ENCODE results near the gene NPEPL1.

The NPEPL1 gene

DNA sequence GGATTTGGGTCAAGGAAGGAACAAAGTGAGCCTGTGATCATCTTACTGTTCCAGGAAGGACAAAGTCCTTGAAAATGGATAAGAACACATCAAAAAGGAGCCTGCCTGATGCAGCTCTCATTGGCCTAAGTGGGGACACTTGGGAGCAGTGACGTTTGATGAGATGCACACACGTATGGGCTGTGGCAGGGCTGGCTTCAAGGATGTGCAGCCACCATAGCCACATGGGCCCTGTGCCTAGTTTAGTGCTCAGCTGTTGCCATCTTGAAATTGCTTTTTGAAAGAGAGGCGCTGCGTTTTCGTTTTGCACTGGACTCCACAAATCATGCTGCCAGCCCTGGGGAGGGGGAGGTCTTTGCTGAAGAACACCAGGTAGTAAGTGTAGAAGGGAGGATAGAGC is 6.6 kb upstream of the NPEPL1 start:
- DNase-seq, result no peak

DNA sequence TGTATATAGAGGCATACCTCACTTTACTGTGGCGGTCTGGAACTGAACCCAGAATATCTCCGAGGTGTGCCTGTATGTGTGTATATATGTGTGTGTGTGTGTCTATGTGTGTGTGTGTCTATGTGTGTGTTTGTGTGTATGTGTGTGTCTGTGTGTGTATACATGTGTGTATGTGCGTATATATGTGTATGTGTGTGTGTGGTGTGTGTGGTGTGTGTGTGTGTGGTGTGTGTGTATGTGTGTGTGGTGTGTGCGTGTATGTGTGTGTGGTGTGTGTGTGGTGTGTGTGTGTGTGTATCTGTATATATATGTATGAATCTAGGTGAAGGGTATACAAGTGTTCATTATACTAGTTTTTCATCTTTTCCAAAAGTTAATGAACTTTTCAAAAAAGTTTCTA is 4.2 kb upstream of the NPEPL1 start:
- no peak for DNase-seq

DNA sequence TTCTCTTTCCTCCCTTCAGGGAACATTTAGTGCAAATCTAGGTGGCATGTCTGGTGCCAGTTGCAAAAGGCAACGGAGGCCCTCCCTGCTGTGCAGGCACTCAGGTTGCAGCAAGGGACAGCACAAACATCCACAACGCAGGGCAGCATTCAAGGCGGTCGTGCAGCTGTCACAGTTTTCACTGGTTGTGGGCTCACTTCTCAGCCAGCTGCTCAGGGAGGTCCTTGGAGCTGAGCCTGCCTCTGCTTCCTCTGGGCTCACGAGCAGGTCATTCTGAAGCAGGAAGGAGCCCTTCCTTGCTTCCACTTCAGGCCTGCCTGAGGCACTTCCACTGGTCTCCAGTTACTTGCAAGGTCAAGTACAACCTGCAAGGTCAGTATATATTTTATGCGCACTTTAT is 3.8 kb upstream of the NPEPL1 start:
- no peak for DNase-seq

DNA sequence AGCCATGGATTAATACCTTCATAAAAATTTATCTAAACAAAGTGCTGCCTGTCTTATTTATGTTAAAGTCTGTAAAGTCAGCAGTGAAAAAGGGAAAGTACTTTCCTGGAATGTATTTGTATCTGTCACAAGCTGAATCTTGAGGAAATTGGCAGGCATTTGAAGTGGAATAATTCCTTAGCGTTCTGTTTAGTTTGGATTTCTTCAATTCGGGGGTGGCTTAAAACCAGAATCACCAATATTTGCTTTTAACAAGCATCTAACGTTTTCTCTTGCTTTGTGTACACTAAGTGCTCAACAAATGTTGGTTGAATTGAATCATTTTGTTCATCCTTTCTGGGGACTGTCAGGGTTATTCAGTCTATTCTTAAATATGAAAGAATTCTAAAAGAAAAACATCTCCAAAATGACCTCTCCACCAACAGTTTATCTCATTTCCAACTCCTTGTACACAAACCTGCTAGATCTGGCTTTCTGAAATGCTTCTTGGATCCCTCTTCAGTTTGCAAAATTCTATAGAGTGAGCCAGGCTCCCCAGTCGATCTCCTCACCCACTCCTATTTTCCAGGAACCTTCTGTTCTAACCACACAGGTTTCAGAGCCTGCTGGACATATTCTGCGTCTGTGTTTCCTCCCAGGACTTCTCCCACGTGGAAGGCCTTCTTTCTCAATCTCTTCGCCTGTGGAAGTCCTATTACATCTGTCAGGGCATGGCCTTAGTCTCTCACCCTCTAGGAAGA is 2.0 kb upstream of the NPEPL1 start:
- DNase-seq, result no peak

DNA sequence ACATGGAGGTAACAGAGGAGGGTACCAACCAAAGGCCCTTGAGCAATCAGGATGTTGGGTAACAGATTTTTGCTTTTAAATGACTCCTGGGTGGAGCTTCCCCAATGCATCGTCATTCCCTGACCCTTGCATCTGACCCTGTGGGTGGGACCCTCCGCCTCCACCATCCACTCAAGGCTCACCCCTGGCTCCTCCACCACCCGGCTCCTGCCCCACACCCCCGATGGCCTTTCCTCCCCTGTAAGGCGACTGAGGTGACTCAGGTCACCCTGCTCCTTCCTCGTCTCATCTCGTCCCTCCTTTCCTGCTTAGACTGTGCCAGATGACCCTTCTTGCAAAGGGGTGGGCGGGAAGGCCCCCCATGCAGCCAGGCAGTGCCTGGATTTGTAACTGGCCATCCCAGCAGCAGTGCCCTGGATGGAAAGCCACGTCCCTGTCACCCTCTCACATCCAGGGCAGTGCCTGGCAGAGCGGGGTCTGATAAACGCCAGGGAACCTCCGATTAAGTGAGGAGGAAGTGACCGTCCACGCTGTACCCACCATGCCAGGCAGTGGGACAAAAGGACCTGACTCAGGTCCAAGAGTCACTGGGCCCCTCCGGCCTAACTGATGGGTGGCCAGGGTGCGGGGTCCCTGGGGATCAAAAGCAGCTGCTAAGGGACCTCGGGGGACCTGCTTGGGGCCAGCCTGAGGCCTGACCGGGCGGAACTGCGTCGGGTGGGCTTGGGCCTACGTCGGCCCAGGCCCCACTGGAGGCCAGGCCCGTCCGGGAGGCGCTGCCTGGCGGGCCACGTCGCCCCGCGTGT is 624 bp upstream of the NPEPL1 start:
- no peak for DNase-seq

DNA sequence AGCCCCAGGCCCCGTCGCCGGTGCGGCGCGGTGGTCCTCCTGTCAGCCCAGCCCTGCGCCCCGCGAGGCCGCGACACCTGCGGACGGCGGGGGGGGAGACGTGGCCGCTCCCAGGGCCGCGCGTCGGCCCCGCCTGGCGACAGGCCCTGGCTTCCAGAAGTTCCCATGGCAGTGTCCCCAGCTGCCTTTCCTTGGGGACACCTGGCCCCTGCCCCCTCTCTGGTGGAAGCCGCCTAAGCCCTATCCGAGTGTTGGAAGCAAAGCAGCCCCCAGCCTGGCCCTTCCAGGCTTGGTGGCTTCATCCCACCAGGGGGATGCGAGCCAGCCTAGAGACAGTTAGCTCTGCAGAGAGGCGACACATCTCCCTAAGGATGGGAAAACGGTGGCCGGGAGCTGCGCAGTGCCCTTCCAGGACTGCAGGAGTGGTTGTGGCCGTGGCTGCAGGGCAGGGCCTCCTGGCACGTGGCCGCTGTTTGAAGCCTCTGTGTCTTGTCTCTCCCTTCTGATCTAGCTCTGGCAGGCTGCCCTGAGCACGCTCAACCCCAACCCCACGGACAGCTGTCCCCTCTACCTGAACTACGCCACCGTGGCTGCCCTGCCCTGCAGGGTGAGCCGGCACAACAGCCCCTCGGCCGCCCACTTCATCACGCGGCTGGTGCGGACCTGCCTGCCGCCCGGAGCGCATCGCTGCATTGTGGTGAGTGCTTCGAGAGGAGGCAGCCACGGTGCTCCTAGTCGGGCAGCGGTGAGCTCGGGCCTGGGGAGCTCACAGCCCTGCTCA is 816 bp downstream of the NPEPL1 start:
- peak; percentile 6 for DNase-seq

DNA sequence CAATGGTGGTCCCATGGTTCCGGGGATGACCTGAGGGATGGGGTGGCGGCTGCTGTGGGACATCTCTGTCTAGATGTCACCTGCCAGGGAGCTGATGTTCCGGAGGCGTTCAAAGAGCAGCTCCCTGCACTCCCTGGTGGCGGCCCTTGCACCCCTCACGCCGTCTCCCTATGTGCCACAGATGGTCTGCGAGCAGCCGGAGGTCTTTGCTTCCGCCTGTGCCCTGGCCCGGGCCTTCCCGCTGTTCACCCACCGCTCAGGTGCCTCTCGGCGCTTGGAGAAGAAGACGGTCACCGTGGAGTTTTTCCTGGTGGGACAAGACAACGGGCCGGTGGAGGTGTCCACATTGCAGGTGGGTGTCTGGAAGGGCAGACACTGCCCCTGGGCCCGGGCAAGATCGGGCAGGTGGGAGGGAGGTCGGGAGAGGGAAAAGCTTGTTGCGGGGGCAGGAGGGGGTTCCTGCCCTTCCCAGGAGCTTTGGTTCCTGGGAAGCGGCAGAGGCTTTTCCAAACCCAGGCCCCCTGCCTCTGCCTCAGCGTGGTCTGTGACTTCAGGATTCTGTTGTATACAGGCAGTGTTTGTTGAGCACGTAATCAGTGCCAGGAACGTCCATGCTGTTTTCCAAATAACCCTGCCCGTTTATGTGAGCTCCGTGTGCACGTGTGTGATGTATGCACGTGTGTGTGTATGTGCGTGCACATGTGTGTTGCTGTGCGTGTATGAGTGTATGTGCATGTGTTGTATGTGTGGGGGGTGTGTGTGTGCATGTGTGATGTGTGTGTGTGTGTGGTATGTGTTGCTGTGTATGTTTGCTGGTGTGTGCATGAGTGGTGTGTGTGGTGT is 1.9 kb downstream of the NPEPL1 start:
- no peak for DNase-seq

DNA sequence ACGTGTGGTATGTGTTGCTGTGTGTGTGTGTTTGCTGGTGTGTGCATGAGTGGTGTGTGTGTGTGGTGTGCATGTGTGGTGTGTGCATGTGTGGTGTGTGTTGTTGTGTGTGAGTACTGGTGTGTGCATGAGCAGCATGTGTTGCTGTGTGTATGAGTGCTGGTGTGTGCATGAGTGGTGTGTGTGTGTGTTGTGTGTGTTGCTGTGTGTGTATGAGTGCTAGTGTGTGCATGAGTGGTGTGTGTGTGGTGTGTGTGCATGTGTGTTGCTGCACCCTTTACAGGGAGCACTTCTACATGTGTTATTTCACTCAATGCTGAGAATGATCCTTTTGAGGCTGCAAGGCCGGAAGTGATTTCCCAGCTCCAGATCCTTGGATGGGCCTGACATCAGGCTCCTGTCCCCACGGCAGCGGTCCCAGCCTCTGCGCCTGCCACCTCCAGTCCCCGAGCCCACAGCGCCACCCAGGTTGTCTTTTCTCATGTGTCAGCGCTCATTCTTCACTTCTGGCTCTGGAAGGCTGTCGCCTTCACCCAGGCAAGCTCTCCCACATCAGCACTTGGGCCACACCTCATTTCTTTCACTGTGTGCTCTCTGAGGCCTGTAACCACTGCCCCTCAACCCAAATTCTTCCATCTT is 2.6 kb downstream of the NPEPL1 start:
- no peak for DNase-seq

DNA sequence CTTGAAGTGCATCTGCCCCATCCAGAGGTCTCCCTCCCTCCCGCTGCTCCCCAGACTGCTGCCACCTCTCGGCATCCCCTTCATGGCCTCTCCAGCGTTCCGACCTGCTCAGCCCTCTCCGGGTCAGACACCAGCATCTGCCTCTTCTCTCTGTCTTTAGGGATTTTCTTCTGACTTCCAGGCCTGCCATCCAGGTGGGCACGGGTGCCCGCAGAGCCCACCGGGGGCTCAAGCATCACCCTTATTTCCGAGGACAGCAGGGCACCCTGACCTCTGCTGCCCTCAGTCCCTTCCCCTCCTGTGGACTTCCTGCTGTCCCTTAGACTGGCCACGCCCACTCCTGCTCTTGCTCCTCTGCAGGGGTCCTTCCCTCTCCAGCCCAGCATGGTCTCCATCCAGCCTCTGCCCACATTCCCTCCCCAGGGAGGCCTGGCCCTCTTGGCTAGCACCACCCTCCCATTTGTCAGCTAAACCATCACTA is 3.3 kb downstream of the NPEPL1 start:
- no peak for DNase-seq

DNA sequence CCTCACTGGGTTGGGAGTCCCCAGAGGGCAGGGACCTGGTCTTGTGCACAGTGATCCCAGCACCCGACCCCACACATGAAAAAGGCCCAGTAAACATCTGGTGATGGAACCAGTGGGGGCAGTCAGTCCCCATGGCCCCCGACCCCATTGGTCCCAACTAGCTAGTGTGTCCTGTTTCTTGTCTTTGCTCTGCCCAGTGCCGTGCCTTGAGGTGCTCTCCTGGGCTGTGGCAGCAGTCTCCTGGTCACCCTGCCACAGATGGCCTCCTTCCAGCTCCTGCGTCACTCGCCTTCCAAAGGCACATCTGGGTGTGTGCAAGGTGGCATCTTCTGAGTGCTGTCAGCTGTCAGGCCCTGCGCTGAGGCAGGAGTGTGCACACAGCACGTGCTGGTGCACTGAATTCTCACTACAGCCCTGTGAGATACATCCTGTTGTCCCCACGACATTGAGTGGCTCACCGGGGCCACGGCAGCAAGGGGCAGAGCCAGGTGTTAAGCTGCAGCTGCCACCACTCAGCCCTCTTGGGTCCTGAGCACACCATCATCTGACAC is 3.9 kb downstream of the NPEPL1 start:
- no peak for DNase-seq

DNA sequence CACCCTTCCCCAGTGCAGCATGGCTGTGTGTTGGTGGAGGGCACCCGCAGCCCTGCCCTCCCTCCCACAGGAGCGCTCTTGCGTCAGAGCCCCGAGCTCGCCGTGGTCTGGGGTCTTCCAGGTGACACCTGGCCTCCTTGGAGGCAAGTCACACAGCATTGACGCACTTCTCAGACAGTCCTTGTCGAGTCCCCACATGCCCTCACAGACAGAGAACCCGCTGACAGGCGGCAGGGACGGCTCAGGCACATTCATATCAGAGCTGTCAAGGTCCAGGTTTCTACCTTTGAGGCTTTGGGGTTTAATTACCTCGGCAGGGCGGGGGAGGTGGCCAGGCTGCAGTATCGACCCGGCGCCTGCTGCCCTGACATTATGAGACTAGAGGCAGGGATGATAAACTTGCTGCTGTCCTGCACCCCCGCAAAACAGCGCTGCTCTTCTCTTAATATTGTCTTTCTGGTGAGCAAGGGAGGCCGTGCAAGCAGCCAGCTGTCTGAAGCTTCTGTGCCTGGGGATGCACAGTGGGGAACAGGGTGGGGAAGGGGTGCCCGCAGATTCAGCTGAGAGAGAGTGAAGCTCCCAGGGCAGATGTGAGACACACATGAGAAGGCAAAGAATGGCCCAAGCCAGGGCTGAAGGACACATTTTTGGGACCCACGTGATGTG is 4.7 kb downstream of the NPEPL1 start:
- DNase-seq, result no peak

DNA sequence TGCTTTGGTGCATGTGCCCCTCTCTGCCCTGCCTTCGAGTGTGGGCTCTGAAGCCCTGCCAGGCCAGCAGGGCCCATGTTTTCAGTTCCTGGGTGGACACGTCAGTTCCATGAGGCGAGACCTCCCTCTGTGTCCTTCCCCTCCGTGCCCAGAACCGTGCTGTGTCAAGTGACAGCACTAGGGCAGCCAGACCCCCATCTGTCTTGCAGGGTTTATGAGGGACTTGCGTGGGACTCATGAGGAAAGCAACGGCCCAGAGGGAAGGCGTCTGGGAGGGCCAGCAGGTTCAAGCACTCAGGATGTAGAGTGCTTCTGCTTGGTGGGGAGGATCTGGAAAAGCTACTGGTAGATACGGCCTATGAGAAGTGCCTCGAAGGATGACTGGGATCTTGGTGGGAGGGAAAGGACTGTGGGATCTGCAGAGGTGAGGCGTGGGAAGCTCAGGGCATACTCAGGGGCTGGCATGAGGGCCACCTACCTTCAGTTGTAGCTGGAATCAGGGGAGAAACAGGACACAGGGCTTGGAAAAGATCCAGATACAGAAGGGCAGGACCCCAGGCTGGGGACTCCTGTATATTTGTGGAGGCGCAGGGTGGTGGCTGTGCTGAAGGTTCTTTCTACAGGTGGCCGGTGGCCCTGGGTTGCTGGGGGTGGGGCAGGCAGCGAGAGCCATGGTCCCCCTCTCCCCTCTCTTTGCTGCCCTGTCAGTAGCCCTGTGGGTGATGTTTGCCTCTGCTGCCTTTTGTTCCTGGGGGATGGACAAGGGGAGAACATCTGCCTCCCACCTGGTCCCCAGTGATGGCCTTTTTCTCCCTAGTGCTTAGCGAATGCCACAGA is 5.5 kb downstream of the NPEPL1 start:
- DNase-seq, result no peak

DNA sequence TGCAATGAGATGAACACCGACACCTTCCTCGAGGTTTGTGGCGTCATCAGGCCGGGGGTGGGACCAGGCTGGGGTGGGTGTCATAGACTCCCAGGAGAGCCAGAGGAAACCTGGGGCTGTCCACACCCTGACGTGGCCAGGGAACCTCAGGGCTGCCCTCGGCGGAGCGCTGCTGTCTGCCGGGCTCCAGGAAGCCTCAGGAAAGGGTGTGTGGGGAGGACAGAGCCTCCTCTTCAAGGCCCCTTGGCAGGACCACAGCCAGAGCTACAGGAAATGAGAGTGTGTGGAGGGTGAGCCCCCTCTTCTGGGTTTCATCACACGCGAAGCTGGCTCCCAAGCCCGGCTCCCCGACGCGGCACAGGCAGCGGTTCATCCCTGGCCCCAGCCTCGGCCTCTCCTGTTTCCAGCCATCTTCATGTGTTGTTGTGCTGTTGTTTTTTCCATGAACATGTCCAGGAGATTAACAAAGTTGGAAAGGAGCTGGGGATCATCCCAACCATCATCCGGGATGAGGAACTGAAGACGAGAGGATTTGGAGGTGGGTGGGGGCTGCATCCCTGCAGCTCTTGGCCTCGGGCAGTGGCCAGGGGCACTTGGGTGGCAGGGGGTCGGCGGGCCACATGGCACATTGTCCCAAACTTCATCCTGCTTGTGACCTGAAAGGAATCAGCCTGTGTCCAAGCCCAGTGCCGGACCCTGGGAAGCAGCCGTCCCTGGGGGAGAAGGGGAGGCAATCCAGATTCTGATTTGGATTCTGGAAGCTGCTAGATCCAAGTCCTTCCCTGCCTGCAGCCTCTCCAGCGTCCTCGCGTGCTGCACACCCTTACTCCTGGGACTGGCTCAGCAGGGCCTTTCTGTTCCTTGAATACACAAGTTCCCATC is 6.4 kb downstream of the NPEPL1 start:
- DNase-seq, result no peak

DNA sequence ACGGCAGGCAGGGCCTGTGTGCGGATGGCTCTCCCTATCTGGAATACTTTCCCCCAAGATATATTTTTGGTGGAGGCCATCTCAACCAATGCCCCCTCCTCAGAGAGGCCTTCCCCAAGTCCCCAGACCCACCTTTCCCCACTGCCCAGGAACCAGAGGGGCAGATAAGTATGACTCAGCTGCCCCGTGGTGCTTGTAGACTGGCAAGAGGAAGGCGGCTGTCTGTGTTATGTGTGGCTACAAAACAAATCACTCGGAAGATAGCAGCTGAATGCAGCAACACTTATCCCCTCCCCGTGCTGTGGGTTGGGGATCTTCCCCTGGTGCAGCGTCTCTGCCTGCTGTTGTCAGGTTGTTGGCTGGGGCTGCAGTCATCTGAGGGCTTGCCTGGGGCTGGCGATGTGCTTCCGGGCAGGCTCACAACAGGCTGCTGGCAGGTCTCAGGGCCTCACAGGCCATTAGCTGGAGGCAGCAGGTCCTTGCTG is 7.1 kb downstream of the NPEPL1 start:
- DNase-seq, result no peak

DNA sequence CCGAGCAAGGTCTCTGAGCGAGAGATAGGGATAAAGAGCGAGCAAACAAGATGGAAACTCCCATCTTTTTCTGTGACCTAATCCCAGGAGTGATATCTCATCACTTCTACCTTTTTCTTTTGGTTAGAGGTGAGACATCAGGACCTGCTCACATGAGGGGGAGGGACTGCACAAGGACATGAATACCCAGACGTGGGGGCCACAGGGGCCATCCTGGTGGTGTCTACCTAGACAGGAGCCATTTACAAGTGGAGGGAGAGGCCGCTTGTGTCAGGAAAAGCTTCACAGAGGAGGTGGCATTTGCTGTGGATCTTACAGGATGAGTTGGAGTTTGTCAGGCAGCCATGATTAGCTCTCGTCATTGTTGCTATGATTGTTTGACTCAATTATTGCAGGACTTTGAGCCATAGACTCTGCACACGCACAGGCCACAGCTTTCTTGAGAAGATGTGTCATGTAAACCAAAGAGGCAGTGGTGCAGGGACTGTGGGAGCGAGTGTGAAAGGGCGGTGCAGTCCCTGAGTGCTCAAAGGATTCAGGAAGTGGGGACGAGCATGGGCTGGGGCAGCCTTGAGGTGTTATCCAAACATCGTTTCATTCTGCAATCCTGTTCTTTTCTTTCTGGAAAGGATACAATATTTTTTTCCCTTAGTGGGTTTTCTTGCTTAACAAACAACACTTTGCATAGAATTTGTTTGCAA is 7.7 kb downstream of the NPEPL1 start:
- DNase-seq, result no peak

DNA sequence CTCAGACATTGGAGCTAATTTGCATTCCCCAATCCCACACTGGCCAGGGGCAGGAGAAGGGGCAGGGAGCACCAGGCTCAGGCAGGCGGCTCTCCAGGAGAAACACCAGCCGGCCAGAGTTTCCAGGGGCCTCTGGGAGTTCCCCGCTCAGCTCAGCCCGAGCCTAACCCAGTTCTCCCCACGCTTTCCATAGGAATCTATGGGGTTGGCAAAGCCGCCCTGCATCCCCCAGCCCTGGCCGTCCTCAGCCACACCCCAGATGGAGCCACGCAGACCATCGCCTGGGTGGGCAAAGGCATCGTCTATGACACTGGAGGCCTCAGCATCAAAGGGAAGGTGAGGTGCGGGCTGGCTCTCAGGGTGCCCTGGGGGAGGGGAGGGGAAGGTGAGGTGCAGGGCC is 8.2 kb downstream of the NPEPL1 start:
- DNase-seq, result no peak

DNA sequence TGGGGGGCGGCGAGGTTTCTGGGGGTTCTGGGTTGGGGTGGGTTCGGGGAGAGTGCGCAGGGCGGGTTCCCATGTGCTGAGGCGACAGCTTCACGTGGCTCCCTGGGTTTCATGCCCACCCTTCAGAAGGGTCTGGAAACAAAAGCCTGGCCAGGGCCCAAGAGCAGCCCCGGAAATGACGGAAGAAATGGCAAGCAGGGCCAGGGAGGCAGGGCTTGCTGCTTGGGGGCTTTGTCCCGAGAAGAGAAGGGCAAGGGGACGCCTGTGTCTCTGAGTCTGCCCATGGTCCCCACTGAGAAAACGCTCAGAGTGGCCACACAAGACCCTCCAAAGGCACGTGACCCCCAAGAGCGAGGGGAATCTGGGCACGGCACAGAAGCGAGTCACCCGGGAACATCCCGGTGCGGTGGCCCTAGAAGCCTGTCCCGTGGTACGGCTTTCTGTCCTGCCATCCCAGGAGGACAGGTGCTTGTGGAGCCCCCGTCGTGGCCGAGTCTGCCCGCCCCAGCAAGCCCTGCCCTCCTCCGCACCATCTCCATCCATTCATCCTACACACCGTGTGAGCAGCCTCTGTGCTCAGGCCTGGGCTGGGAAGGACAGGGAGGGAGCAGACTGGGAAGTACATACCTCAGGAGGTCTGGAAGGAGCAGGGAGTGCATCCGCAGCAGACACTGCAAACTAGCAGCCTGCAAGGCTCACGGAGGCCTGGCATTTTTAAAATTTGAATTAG is 9.0 kb downstream of the NPEPL1 start:
- DNase-seq, result no peak

DNA sequence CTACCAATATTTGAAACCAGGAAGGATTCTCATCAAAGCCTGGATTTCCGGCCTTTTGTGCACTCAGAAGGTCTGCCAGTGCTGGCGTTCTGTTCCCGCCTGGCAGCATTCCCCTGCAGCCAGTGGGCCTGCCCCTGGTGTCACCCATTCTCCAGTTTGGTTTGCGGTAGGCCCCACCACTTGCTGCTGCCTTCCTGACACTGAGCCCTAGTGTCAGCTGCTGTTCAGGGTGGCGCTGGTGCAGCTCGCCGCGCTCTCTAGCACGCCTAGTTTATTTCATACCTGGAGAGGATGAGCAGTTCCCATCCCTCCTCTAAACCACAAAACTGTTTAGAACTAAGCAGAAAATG is 9.5 kb downstream of the NPEPL1 start:
- no peak for DNase-seq
